Measurements from ENCODE around the gene DIPK1A. TPM values are rescaled to one million over a fixed set of nuclear protein-coding genes. Genes with fewer than 3 reads are reported as not detected.

Gene DIPK1A
- total RNA-seq, 1 donor from 2014 or later: 3.9 TPM

GRCh38 chr1:92834617-92835016, 126.6 kb downstream of the DIPK1A start:
- Mint-ChIP-seq H3K4me1 (ENCODE audit: unreplicated experiment) (peaks cover 34% of the 10 kb centered on the region), H3K27me3 (ENCODE audit: unreplicated experiment) (no peaks in the 10 kb centered on the region), H3K9me3 (ENCODE audit: unreplicated experiment) (no peaks in the 10 kb centered on the region), H3K27ac (ENCODE audit: unreplicated experiment) (peak overlapping the region; percentile 65), H3K36me3 (ENCODE audit: low read depth, unreplicated experiment) (peaks cover 35% of the 10 kb centered on the region), H3K4me3 (ENCODE audit: unreplicated experiment) (peak overlapping the region; percentile 6)
- TF ChIP-seq CTCF (IDR thresholded peaks at IDR 0.05; ENCODE audit: unreplicated experiment): no peak
- no peak for DNase-seq (ENCODE audit: low spot score)

- H3K4me3 Mint-ChIP-seq (ENCODE audit: unreplicated experiment): no peak overlapping the region
- H3K27me3 Mint-ChIP-seq (ENCODE audit: unreplicated experiment): no peaks in the 10 kb centered on the region
- H3K36me3 Mint-ChIP-seq (ENCODE audit: low read depth, unreplicated experiment): peaks cover 31% of the 10 kb centered on the region
- peaks cover 34% of the 10 kb centered on the region for H3K4me1 Mint-ChIP-seq (ENCODE audit: unreplicated experiment)
- no peak for TF ChIP-seq CTCF (IDR thresholded peaks at IDR 0.05; ENCODE audit: unreplicated experiment)
- H3K9me3 Mint-ChIP-seq (ENCODE audit: unreplicated experiment): no peaks in the 10 kb centered on the region
- H3K27ac Mint-ChIP-seq (ENCODE audit: unreplicated experiment): no peak overlapping the region
- no peak for DNase-seq (ENCODE audit: low spot score)
These were observed 127.4 kb downstream of the DIPK1A start for GRCh38 chr1:92833840-92834239.

DNA sequence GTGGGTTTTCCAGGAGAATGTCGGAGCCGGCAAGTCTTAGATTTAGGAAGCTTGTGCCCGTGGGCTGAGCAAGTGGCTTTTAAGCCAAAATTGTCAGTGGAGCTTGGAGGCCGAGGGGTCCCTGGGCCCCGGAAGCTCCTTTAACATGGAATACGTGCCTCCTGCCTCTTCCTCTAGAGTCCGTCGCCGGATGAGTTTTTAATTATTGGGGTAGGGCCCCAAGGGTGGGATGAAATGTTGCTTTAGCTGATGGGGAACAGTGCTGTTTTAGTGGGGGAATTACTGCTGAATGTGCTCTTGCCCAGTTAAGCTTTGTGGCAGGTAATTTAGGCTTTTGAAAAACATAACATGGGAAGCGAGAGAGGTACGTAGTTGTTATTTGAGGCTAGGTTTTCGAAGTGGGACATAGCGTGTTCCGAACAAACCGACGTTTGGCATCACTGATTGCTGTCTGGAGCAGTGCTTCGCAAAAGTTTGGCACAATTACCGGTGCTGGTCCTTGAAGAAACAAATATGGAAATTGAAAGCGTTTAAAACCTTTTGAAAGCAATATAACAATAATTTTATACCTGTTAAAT, 128.6 kb downstream of the DIPK1A start:
- H3K4me3 Mint-ChIP-seq (ENCODE audit: unreplicated experiment): peak overlapping the region; percentile 97
- TF ChIP-seq CTCF (IDR thresholded peaks at IDR 0.05; ENCODE audit: unreplicated experiment): no peak
- H3K27me3 Mint-ChIP-seq (ENCODE audit: unreplicated experiment): no peaks in the 10 kb centered on the region
- peaks cover 28% of the 10 kb centered on the region for H3K36me3 Mint-ChIP-seq (ENCODE audit: low read depth, unreplicated experiment)
- H3K27ac Mint-ChIP-seq (ENCODE audit: unreplicated experiment): peak overlapping the region; percentile 87
- no peaks in the 10 kb centered on the region for H3K9me3 Mint-ChIP-seq (ENCODE audit: unreplicated experiment)
- no peak for DNase-seq (ENCODE audit: low spot score)
- peaks cover 29% of the 10 kb centered on the region for H3K4me1 Mint-ChIP-seq (ENCODE audit: unreplicated experiment)

GRCh38 chr1:92831762-92832536, 129.3 kb downstream of the DIPK1A start, which contains the start of gene RPL5:
Gene RPL5, plus strand, starts transcription at chr1:92832040. Its CDS starts 75 bp downstream, at chr1:92832115.
- Mint-ChIP-seq H3K9me3 (ENCODE audit: unreplicated experiment) (no peaks in the 10 kb centered on the region), H3K36me3 (ENCODE audit: low read depth, unreplicated experiment) (peaks cover 21% of the 10 kb centered on the region), H3K27me3 (ENCODE audit: unreplicated experiment) (no peaks in the 10 kb centered on the region), H3K4me3 (ENCODE audit: unreplicated experiment) (peak within 1 kb of the TSS; percentile 97), H3K27ac (ENCODE audit: unreplicated experiment) (peak within 1 kb of the TSS; percentile 87), H3K4me1 (ENCODE audit: unreplicated experiment) (peaks cover 25% of the 10 kb centered on the region)
- TF ChIP-seq CTCF (IDR thresholded peaks at IDR 0.05; ENCODE audit: unreplicated experiment): peak; percentile 96
- DNase-seq (ENCODE audit: low spot score): peak; percentile 98

GRCh38 chr1:92831368-92831761, 129.9 kb downstream of the DIPK1A start:
- H3K36me3 Mint-ChIP-seq (ENCODE audit: low read depth, unreplicated experiment): peaks cover 18% of the 10 kb centered on the region
- no peak for DNase-seq (ENCODE audit: low spot score)

More at GRCh38 chr1:92831368-92831761, 129.9 kb downstream of the DIPK1A start:
- Mint-ChIP-seq H3K27ac (ENCODE audit: unreplicated experiment) (no peak overlapping the region), H3K27me3 (ENCODE audit: unreplicated experiment) (no peaks in the 10 kb centered on the region), H3K4me1 (ENCODE audit: unreplicated experiment) (peaks cover 25% of the 10 kb centered on the region), H3K4me3 (ENCODE audit: unreplicated experiment) (peak overlapping the region; percentile 97), H3K9me3 (ENCODE audit: unreplicated experiment) (no peaks in the 10 kb centered on the region)
- no peak for TF ChIP-seq CTCF (IDR thresholded peaks at IDR 0.05; ENCODE audit: unreplicated experiment)

Data from endothelial cell (in vitro differentiated cells).